ENCODE results near the gene EPB41L3.

The EPB41L3 gene

GRCh38 chr18:5398269-5398668 lies 145.5 kb downstream of the EPB41L3 start:
- no peak for DNase-seq

- no peak for DNase-seq
Observed at GRCh38 chr18:5397102-5397501, 146.7 kb downstream of the EPB41L3 start.

- DNase-seq = no peak
Observed at GRCh38 chr18:5395860-5396448, 147.8 kb downstream of the EPB41L3 start.

- no peak for DNase-seq
Observed at GRCh38 chr18:5393779-5394178, 150.0 kb downstream of the EPB41L3 start.

GRCh38 chr18:5391409-5391808 lies 152.4 kb downstream of the EPB41L3 start:
- DNase-seq = no peak

- no peak for DNase-seq
Observed at GRCh38 chr18:5389356-5389755, 154.4 kb downstream of the EPB41L3 start.

GRCh38 chr18:5388896-5389295 lies 154.9 kb downstream of the EPB41L3 start:
- DNase-seq = no peak

GRCh38 chr18:5380586-5380985 lies 163.2 kb downstream of the EPB41L3 start:
- no peak for DNase-seq

- no peak for DNase-seq
Observed at GRCh38 chr18:5376986-5377385, 166.8 kb downstream of the EPB41L3 start.

- no peak for DNase-seq
Observed at GRCh38 chr18:5370332-5370731, 173.5 kb downstream of the EPB41L3 start.

- no peak for DNase-seq
Observed at GRCh38 chr18:5369513-5369912, 174.3 kb downstream of the EPB41L3 start.

GRCh38 chr18:5365443-5365842 lies 178.4 kb downstream of the EPB41L3 start:
- no peak for DNase-seq

GRCh38 chr18:5350636-5351035 lies 193.2 kb downstream of the EPB41L3 start:
- no peak for DNase-seq
